H1 (cell line): ENCODE data around the gene ARHGAP10.

Experiments
- EP300 ChIP-seq, 2 experiments: IDR thresholded peaks; 1 replicate in 1 of 2; 2 replicates in 1 of 2; pipeline ENCODE4 v1.6.1; 2011 to 2012; ENCODE audit warnings: low read depth in 2 of 2, low read length in 2 of 2, mild to moderate bottlenecking in 2 of 2, borderline replicate concordance in 1 of 2, inconsistent platforms in 1 of 2, moderate library complexity in 1 of 2
- MAFK ChIP-seq: IDR thresholded peaks from 2 replicates; pipeline ENCODE4 v1.6.1; 2012; ENCODE audit warnings: low read depth, mild to moderate bottlenecking, improper control_type of control experiment, low read length
- POLR2AphosphoS5 ChIP-seq: IDR thresholded peaks from 2 replicates; pipeline ENCODE4 v1.6.1; 2011; ENCODE audit warnings: low read depth, low read length
- SP1 ChIP-seq: IDR thresholded peaks from 2 replicates; pipeline ENCODE4 v1.6.1; 2011; ENCODE audit warnings: low read depth, low read length

GRCh38 chr4:147709999-147710398 lies 21.9 kb upstream of the ARHGAP10 start:
- TF ChIP-seq MAFK (no peak), SP1 (no peak), EP300 (IDR thresholded peaks at IDR 0.05; ENCODE audit: borderline replicate concordance in 1 of 2, low read depth in 2 of 2, low read length in 2 of 2) (no peak), POLR2AphosphoS5 (no peak)
